Measurements from ENCODE around the gene MYBPC3.

The MYBPC3 gene

GRCh38 chr11:47347137-47347536 lies 5.4 kb downstream of the MYBPC3 start:
- H3K4me3 ChIP-seq (ENCODE audit: low read depth, low read length), result no peak overlapping the region
- TF ChIP-seq CTCF (IDR thresholded peaks at IDR 0.05; ENCODE audit: control insufficient read depth, extremely low read depth, insufficient read depth), result no peak
- no peak for DNase-seq (ENCODE audit: low read depth)

GRCh38 chr11:47345890-47346563 lies 6.5 kb downstream of the MYBPC3 start:
- no peak for TF ChIP-seq CTCF (IDR thresholded peaks at IDR 0.05; ENCODE audit: control insufficient read depth, extremely low read depth, insufficient read depth)
- no peak for DNase-seq (ENCODE audit: low read depth)
- H3K4me3 ChIP-seq (ENCODE audit: low read depth, low read length), result no peak overlapping the region

- H3K4me3 ChIP-seq (ENCODE audit: low read depth, low read length), result no peak overlapping the region
- no peak for TF ChIP-seq CTCF (IDR thresholded peaks at IDR 0.05; ENCODE audit: control insufficient read depth, extremely low read depth, insufficient read depth)
These were observed 9.6 kb downstream of the MYBPC3 start for GRCh38 chr11:47342854-47343253.

GRCh38 chr11:47342036-47342803 lies 10.3 kb downstream of the MYBPC3 start:
- no peak for TF ChIP-seq CTCF (IDR thresholded peaks at IDR 0.05; ENCODE audit: control insufficient read depth, extremely low read depth, insufficient read depth)
- no peak for DNase-seq (ENCODE audit: low read depth)
- no peak overlapping the region for H3K4me3 ChIP-seq (ENCODE audit: low read depth, low read length)

More at GRCh38 chr11:47342854-47343253, 9.6 kb downstream of the MYBPC3 start:
- DNase-seq (ENCODE audit: low read depth), result no peak

- no peak for TF ChIP-seq CTCF (IDR thresholded peaks at IDR 0.05; ENCODE audit: control insufficient read depth, extremely low read depth, insufficient read depth)
- DNase-seq (ENCODE audit: low read depth), result no peak
These were observed 11.3 kb downstream of the MYBPC3 start for GRCh38 chr11:47340980-47341775.

GRCh38 chr11:47340010-47340409 lies 12.5 kb downstream of the MYBPC3 start:
- no peak for DNase-seq (ENCODE audit: low read depth)
- no peak overlapping the region for H3K4me3 ChIP-seq (ENCODE audit: low read depth, low read length)
- TF ChIP-seq CTCF (IDR thresholded peaks at IDR 0.05; ENCODE audit: control insufficient read depth, extremely low read depth, insufficient read depth), result no peak

More at GRCh38 chr11:47340980-47341775, 11.3 kb downstream of the MYBPC3 start:
- H3K4me3 ChIP-seq (ENCODE audit: low read depth, low read length), result no peak overlapping the region

All from LNCaP clone FGC (cell line).